NK-92 (cell line): ENCODE measurements around the gene FSTL5.
"Not testable (repeated sequence)": the region's sequence is repeated elsewhere in the genome, so short reads cannot be mapped to it uniquely, and the experiment has no call there.

Source experiments
- DNase-seq: peaks from one replicate; lab custom pipeline; 2025; ENCODE audit not compliant: unreplicated experiment; lab: John Stamatoyannopoulos, UW

The FSTL5 gene

DNA sequence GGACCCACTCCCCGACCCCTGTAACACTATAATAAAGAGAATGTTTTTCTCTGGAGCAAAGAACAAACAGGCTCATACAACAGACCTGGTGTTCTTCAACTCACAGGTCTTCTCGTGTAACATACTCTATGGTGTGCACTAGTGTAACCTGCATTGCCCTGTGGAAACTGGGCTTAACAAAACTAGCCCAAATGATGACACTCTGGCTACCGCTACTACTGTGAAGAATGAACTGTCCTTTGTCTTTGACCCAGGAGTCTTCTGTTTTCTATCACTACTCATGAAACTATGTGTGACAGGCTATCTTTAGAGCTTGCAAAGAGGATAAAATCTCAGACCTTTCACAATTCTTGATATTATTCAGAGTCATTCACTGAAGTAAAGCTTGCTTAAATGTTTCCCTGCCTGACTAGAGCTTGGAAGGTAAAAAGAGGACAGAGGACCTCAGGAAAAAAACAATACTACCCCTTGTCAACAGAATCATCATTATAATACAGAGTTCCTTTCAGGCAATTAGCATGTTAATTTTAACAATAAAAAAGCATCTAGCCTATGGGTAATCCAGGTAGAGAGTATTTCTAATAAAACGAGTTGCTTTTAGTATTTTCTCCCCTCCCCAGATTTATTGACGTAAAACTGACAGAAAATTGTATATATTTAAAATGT lies 59.2 kb downstream of the FSTL5 start:
- no peak for DNase-seq

DNA sequence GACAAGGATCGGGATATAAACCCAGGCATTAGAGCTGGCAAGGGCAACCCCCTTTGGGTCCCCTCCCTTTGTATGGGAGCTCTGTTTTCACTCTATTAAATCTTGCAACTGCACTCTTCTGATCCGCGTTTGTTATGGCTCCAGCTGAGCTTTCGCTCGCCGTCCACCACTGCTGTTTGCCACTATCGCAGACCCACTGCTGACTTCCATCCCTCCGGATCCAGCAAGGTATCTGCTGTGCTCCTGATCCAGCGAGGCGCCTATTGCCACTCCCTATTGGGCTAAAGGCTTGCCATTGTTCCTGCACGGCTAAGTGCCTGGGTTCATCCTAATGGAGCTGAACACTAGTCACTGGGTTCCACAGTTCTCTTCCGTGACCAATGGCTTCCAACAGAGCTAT lies 59.9 kb downstream of the FSTL5 start:
- not testable (repeated sequence) for DNase-seq

DNA sequence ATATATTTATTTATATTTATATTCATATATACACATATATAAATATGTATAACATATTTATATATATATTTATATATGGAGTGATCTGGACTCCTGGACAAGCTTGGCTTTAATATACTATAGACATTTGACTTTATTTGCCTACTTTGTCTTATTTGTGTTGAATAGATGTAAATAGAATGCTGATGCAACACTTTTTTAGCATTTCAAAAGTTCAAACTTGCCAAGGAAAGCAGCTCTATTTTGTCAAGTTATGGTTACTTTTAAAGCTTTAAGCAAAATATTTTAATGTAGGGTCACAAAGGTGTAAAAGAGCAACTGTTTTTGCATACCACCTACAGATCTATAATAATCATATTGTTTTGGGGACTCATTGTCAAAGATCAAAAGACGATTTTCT lies 61.1 kb downstream of the FSTL5 start:
- DNase-seq, result no peak

DNA sequence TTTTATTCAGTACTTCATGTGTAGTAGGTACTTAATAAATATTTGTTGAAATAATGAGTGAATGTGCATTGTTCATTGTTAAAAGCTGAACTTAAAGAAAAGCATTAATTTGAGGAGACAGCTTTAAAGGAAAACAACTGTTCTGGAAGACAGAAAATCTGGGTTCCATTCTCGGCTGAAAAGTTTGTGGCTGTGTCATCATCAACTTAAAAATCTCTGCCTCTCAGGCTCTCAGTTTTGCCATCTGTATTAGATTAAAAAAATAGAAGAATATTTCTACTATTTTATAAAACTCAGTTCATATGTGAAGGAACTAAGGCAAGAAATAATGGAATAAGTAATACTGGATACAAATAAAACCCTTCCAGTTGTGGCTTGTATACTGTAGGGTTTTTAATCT lies 62.5 kb downstream of the FSTL5 start:
- DNase-seq, result no peak

DNA sequence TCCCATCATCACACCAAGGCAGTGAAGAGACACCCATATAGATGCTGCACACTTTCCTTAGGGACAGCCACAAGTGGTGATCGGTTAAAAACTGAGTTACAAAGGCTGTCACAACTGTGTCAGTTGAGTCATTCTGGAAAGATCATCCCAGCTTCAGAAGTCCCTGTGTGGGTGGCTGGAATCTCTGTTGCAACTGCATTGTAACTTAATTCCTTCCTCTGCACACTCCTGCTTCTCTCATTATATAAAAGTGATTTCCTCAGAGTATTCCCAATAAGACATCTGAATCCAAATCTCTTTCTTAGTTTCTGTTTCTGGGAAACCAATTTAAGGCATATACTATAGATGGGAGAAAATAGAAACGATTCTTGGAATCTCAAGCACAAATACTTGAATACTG lies 88.1 kb downstream of the FSTL5 start:
- no peak for DNase-seq

DNA sequence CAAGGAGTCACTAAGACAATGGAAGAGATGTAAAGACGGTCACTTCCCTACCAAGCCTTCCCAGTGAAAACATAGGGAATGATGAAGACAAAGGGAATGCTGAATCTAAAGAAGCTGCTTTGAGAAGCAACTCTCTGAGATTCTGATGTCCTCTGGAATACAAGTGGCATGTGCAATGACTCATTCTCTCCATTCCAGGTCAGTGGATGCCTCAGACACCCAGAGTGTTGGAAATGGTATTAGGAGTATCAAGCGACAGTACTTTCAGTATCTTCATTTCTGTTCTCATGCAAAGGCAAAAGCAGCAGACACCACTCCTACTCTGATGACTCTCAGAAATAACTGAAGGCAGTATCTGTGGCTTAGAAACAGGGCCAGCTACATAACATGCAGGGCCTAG lies 102.6 kb downstream of the FSTL5 start:
- DNase-seq, result no peak

DNA sequence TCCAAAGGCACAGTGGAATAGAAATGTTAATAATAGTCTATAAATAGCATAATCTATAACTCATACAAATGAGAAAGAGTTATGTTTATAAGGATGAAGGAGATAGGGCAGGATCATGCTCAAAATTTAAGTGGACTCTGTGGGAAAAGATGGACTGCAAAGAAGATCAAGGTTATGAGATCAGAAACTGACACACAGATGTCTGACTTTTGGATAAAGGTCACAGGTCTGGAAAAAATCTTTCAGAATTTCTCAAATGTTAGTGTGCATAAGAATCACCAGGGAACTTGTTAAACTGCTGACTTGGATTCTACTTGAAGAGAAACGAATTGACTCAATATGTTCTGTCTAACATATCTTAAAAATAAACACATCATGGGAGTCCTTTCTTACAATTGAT lies 104.1 kb downstream of the FSTL5 start:
- DNase-seq, result no peak

DNA sequence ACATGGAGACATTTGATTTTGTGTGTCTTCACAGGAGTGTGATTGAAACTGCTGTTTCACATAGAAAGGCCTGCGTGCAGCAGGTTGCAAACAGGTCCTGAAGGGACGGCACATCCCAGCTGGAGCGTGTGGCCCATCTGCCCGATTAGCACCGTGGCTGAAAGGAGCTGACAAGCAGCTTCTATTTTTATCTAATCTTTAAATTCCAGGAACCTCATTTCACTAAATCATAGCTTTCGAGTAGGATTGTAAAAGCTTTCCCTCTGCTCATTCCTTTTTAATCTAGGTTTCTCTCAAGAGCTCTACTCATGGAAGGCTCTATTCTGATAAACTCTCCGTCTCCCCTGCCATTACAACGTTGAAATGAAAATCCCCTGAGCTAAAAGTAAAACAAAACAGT lies 106.8 kb downstream of the FSTL5 start:
- DNase-seq, result no peak

DNA sequence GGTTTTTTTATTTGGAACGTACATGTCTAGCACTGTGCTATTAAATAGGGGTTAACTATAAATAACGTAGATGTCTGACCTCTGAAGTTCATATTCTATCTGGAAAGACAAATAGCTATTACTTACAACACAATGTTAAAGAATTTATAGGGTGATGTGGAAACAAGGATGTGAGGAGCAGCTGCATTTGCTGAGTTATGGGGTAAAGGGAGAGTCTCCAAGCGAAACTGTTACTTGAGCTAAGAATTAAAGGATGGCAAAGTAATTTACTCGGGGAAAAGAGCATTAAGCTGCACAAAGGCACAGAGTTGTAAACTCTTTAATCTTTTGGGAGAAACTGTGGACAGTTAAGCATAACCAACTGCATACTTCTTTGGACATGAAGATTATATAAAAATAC lies 117.7 kb downstream of the FSTL5 start:
- no peak for DNase-seq

DNA sequence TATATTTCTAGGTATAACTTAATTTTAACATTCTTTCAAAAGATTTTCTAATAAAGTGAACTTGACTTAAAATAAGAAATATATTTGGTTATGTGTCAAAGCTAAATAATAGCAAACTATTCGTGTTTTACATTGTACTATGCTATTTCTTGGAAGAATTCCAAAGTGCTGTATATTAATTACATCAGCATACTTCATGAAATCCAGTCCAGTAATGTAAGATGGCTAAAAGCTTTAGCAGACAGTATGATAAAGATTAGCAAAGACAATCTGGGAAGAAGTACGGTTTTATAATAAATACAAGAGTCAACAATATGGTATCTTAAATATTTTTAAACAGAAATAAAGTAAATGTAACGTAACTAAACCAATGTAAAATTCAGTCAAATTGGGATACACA lies 125.7 kb downstream of the FSTL5 start:
- no peak for DNase-seq

DNA sequence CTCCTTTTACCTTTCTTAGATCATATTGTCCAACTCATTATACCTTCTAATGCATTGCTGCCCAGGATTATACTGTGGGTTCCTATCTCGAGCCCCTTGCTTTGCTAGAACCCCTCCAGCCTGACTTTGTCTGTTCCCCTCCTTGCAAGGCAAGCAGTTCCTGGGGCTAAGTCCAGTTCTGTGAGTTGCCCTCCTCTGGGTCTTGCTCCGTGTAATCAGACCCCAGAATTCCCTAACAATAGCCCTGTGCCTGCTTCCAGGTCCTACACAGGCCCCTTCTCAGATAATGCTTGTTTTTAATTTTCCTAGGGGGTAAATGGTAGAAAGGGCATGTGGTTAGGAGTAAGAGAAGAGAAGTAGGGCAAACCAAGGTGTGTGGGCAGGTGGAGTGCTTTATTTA lies 145.9 kb downstream of the FSTL5 start:
- no peak for DNase-seq

DNA sequence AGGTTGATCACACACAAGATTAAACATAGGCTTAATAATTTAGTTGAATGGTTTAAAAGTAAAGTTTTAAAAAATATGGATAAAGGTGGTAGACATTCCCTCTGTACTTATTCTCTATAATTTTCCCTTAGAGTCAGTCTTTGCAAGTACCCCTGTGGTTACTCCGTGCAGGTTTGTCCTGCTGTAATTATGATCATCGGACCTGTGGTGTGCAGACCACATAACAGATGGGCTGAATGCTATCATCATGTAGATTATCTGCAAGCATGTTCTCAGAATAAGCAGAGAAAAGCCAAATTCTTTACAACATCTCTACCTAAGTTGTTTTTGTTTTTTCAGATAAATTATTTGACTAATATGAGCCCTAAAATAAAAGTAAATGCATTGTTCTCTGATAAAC lies 146.8 kb downstream of the FSTL5 start:
- no peak for DNase-seq

DNA sequence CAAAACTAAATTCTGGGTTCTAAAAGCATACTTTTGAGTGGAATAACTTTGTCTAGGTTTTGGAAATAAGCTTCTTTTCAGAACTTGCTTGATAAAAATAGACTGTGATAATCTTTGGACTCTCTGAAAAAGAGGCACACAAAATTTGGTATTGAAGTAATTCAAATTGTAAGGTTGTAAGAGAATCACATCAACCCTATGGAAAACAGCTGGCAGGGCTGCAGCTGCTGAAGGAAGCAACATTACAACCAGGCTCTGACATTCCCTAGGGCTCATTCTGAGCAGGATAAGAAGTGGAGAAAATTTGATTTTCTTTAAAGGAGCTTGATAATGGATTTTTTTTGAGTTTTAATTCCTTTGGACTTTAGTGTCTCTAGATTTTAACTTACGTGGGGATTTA lies 147.6 kb downstream of the FSTL5 start:
- DNase-seq, result no peak

DNA sequence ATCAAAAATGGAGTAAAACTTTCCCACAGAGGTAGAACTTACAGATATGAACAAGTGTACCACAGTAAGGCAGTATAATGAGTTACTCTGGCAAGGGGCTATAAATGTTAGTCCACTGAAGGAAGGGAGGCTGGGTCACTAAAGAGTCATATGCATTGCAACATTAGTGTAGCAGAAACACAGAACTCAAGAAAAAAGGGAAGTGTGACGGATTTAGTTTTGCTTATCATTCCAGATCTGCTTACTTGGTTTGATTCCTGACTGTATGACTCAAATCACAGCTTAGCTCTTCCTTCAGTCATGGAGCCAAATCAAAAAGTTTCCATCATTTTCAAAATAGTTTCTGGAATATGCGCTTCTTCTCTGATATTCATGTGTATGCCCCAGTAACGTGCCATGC lies 148.7 kb downstream of the FSTL5 start:
- DNase-seq, result no peak

DNA sequence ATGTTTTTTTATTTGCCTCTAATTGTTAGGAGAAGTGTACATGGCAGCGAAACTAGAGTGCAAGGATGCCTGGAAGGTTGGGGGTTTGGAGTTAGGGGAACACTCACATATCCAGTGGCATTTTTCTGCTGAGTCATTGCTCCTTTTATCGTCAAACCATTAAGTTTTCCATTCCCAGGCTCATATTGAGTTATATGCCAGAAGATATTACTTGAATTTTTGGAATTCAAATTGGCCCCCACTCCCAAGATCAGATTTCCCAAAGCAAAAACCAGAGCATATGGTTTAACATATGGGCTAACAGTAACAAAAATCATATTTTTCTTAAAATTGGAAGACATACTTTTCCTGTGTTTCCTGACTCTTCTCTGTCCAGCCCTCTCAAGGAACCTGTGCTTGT lies 152.7 kb downstream of the FSTL5 start:
- DNase-seq, result no peak

DNA sequence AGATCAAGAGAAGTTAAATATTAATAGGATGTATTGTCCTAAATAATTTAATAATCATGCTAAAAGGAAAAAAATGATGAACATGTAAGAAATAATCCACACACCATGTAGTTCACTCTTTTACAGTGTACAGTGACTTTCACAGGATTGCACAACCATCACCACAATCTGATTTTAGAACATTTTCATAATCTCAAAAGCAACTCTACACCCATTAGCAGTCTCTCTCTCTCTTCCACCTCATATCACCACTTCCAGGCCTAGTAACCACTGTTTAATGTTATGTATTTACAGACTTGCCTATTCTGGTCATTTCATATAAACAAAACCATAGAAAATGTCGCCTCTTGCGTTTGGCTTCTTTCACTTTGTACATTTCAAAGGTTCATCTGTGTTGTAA lies 153.4 kb downstream of the FSTL5 start:
- DNase-seq, result no peak

DNA sequence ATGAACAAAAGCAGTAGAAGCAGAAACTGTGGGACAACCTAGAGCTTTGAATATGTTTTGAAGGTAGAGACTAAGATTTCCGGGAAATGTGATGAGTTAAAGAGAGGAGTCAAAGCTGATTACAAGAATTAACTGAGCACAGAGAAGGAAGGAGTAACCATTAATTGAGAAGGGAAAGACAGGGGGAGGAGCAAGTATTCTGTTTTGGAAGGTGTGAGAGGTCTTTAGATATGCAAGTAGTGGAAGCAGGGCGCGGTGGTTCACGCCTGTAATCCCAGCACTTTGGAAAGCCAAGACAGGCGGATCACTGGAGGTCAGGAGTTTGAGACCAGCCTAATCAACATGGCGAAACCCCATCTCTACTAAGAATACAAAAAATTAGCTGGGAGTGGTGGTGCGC lies 171.5 kb downstream of the FSTL5 start:
- DNase-seq, result no peak

DNA sequence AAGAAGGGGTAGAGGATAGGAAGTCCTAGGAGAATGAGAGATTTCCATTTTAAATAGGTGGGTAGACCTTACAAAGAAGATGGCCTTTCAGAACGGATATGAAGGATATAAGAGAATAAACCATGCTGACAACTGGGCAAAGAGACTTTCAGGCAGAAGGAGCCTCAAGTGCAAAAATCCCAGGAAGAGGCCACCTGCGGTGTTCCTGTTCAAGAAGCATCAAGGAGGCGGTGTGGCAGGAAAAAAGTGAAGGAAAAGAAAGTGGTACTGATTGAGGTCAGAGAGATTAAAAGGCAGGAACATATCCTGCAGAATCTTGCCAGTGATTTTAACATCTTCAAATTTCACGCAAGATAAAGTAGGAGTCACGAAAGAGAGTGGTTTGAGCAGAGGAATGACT lies 172.0 kb downstream of the FSTL5 start:
- DNase-seq, result no peak

DNA sequence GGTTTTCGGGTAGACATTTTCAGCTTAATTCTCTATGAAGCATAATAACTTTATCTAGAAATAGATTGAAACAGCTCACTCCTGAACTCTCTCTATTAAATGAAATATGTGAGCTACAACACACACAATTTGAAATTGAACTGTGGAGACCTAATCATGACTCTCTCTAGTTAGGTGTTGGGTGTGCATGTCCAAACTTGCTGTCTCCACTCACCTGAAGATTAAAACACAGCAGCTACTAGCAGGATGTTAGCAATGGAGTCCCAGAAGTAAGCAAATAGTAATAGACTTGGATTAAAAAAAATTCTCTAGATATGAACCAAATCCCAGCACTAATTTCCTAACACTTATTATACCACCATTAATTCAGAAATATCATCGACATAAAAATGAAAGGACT lies 173.1 kb downstream of the FSTL5 start:
- no peak for DNase-seq

DNA sequence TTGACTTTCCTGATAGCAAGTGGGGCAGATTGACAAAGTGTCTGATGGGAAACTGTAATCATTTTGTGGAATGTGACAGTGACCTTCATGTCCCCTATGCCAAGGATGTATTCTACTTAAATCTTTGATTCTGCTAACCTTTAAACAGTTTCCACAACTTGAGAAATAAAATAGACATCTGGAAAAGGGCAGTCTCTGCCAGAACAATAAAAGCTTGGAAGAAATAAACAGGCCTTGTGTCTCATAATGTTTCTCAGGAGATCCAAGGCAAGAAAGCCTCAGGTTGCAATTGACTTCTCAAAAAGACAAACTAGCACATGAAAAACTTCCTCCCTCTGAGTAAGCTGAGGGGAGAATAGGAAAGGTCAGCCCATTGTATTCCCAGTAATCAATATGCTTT lies 174.9 kb downstream of the FSTL5 start:
- DNase-seq, result no peak

DNA sequence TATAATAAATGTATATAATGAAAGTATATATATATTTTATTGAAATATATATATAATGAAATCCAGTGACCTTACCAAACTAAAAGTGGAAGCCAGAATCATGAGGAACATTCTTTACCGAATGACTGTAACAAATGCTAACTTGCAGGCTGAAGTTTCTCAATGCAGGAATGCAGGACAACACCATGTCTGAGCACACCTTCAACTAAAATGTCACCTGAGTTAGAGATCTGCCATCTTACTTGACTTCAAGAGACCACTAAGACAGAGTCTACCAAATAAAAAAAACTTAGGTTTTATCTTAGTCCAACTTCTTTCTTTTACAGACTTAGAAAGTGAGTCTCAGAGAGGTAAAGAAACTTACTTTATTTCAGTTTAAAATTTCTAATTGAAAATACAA lies 176.2 kb downstream of the FSTL5 start:
- no peak for DNase-seq

DNA sequence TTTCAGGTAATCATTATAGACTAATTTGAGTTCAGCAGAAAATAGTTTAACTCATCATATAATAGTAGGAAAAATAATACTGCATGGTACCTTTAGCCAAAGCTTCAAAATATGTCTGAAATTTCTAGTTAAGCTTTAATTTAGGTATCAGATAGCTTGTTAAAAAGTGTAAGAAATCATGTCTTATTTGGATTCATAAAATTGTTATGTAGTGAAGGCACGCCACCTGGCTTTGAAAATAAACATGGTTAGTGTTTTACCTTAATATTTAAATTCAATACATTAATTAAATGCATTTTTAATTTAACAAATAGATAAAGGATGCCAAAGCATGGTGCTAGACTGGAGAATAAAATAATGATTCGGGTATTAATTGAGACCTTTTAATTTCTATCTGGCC lies 211.4 kb downstream of the FSTL5 start:
- no peak for DNase-seq

DNA sequence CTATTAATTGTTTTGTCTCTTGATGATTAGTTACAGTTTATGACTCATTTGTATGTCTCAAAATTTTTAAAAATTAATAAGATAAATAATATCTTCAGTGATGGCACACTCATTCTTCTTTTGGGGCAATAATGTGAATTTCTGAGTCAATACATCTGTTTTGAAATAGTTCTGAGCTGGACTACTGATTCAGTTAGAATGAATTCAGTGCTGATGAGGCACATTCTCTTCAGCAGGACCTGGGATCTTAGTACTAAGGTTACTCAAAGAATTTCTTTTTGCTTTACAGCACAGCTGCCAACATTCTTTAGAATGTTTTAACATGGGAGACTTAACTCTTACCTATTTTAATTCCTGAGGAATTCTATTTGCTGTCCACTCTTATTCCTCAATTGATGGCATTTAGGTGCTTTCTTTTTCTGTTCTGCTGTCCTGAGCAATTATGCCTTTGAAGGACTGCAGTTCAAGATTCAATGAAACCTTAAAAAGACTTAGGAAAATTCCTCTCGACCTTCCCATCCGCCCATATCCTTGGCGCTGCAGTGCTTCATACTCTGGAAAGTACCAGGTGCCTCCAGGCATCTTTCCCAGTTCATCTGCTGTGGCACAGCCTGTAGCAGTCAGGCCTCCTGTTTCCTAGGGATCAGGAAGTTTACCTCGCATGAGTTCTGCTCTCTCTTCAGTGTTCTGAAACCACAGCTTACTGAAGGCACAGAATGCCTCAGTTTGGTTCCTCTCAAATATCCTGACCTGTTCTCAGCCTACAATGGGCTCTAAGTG lies 213.7 kb downstream of the FSTL5 start:
- no peak for DNase-seq
